CD4-positive, CD25-positive, alpha-beta regulatory T cell (primary cell): Measurements from ENCODE around the gene SUSD4. TPM values are rescaled to one million over a fixed set of nuclear protein-coding genes. Genes with fewer than 3 reads are reported as not detected.
A peak's percentile ranks its signal among the peaks of the same experiment; 100 is the strongest.

Experiments used
- ATAC-seq, 2 donors: fragments of 150-1000 bp; cut with Tn5 transposase; one replicate each; pipeline ENCODE4 v1.10.0; 2021; ENCODE audit warnings: low read depth in 2 of 2, moderate number of reproducible peaks in 2 of 2, moderate library complexity in 1 of 2
- DNase-seq, 3 donors: peaks; one replicate each; pipeline versions ENCODE4 v3.0.0 to v3.0.0-alpha.2; 2012 to 2022; ENCODE audit warnings: mixed read lengths in 1 of 3
- H3K27ac ChIP-seq: one replicate; pipeline ENCODE4 v1.7.0; 2013; ENCODE audit warnings: mild to moderate bottlenecking, low read length; ENCODE audit not compliant: insufficient read depth, poor library complexity, severe bottlenecking
- H3K27me3 ChIP-seq: one replicate; pipeline ENCODE4 v1.7.0; 2013; ENCODE audit warnings: low read length; ENCODE audit not compliant: control insufficient read depth, insufficient read depth
- H3K36me3 ChIP-seq: one replicate; pipeline ENCODE4 v1.7.0; 2013; ENCODE audit warnings: mild to moderate bottlenecking, low read length, moderate library complexity; ENCODE audit not compliant: control insufficient read depth, insufficient read depth
- H3K4me1 ChIP-seq: 2 replicates; pipeline ENCODE4 v1.7.0; 2013; ENCODE audit warnings: mild to moderate bottlenecking, low read length; ENCODE audit not compliant: insufficient read depth, control insufficient read depth, poor library complexity, severe bottlenecking
- H3K4me3 ChIP-seq: one replicate; pipeline ENCODE4 v1.7.0; 2013; ENCODE audit warnings: low read depth, mild to moderate bottlenecking, low read length, moderate library complexity
- H3K9me3 ChIP-seq, 2 experiments: 1 replicate in 1 of 2; 2 replicates in 1 of 2; pipeline ENCODE4 v1.7.0; 2013; ENCODE audit warnings: low read length in 2 of 2, mild to moderate bottlenecking in 1 of 2, moderate library complexity in 1 of 2; ENCODE audit not compliant: control insufficient read depth in 2 of 2
- H3K27ac Mint-ChIP-seq, 3 donors: one replicate each; pipeline ENCODE4 v1.8.0; 2020 to 2022; ENCODE audit warnings: mild to moderate bottlenecking in 3 of 3, mixed read lengths in 3 of 3, moderate library complexity in 2 of 3
- H3K27me3 Mint-ChIP-seq: one replicate; pipeline ENCODE4 v1.8.0; 2022; ENCODE audit warnings: mild to moderate bottlenecking, mixed read lengths
- H3K36me3 Mint-ChIP-seq: one replicate; pipeline ENCODE4 v1.8.0; 2020; ENCODE audit warnings: mixed read lengths
- H3K4me1 Mint-ChIP-seq, 4 donors: one replicate each; pipeline ENCODE4 v1.8.0; 2020 to 2022; ENCODE audit warnings: mixed read lengths in 4 of 4, mild to moderate bottlenecking in 1 of 4
- H3K4me3 Mint-ChIP-seq, 4 donors: one replicate each; pipeline ENCODE4 v1.8.0; 2020 to 2022; ENCODE audit warnings: mild to moderate bottlenecking in 4 of 4, mixed read lengths in 4 of 4, moderate library complexity in 3 of 4
- H3K9me3 Mint-ChIP-seq, 7 donors: one replicate each; pipeline ENCODE4 v1.8.0; 2020 to 2022; ENCODE audit warnings: mixed read lengths in 7 of 7, mild to moderate bottlenecking in 3 of 7, moderate library complexity in 2 of 7
- polyA plus RNA-seq, 4 donors: library from polyadenylated mRNA; unstranded; fragments of 300-500 nt; fragmentation: Illumina TruSeq; gene quantifications; one replicate each; pipeline ENCODE4 v1.2.3, GENCODE V29; 2021
- total RNA-seq: library from RNA; stranded (reverse); gene quantifications from one replicate; pipeline ENCODE4 v1.2.3, GENCODE V29; 2022

The SUSD4 gene
- total and polyA plus RNA-seq, 5 donors from 2014 or later = 2.4 to 6.5 (median 5.0) TPM

DNA sequence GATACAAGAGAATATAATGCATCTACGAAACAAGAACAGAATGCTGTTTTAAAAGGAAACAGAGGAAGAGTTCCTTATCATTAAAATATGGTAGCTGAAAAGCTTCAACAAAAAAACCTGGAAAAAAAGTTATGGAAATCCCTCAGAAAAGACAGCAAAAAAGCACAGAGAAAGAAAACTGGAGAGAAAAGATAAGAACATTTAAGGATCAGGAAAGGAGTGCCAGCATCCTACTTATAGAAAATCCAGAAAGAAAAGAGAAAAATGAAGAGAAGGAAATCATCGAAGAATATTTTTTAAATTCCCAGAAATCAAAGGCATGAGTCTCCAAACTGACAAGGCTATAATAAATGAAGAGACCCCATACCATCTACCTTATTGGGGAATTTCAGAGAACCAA, 29.8 kb downstream of the SUSD4 start:
- Histone ChIP-seq H3K36me3 (no peaks in the 10 kb centered on the region), H3K4me1 (no peaks in the 10 kb centered on the region), H3K27me3 (no peaks in the 10 kb centered on the region), H3K9me3 (no peaks in the 10 kb centered on the region), H3K4me3 (no peak overlapping the region), H3K27ac (no peak overlapping the region)
- no peaks in the 10 kb centered on the region for H3K36me3 Mint-ChIP-seq
- H3K4me3 Mint-ChIP-seq = no peak overlapping the region
- DNase-seq (no peak), ATAC-seq (no peak)
- no peaks in the 10 kb centered on the region for H3K27me3 Mint-ChIP-seq
- peaks cover 0 to 2% (median 0%) of the 10 kb centered on the region in 7 donors for H3K9me3 Mint-ChIP-seq
- H3K27ac Mint-ChIP-seq = no peak overlapping the region
- H3K4me1 Mint-ChIP-seq = peaks cover 0 to 7% (median 3%) of the 10 kb centered on the region in 4 donors

DNA sequence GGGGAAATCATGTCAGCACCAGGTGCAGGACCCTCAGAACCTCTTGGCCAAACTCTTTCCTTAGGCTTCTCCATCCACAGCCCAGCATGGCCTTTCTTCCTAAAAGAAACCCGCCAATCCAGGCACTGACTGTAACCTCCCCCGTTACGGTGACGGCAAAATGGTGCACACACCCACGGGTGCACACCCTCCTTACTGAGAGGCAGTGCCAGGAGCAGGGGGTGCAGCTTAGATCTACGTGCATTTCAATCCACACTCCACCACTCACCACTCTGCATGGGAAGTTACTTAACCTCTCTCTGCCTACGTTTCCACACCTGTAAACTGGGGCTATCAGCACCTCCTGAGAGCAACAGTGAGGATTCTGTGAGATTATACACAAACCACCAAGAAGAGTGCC, 31.0 kb downstream of the SUSD4 start:
- no peaks in the 10 kb centered on the region for H3K4me1 ChIP-seq
- H3K36me3 ChIP-seq = no peaks in the 10 kb centered on the region
- Mint-ChIP-seq H3K27ac (no peak overlapping the region), H3K4me1 (peaks cover 0 to 7% (median 3%) of the 10 kb centered on the region in 4 donors), H3K36me3 (no peaks in the 10 kb centered on the region), H3K27me3 (no peaks in the 10 kb centered on the region), H3K4me3 (no peak overlapping the region), H3K9me3 (peaks cover 0 to 2% (median 0%) of the 10 kb centered on the region in 7 donors)
- no peak overlapping the region for H3K27ac ChIP-seq
- DNase-seq (no peak), ATAC-seq (no peak)
- no peaks in the 10 kb centered on the region for H3K9me3 ChIP-seq
- no peaks in the 10 kb centered on the region for H3K27me3 ChIP-seq
- no peak overlapping the region for H3K4me3 ChIP-seq

GRCh38 chr1:223331929-223332328, 32.0 kb downstream of the SUSD4 start:
- H3K4me1 Mint-ChIP-seq = peaks cover 0 to 7% (median under 1%) of the 10 kb centered on the region in 4 donors
- Histone ChIP-seq H3K27ac (no peak overlapping the region), H3K27me3 (no peaks in the 10 kb centered on the region), H3K36me3 (no peaks in the 10 kb centered on the region), H3K4me1 (no peaks in the 10 kb centered on the region), H3K4me3 (no peak overlapping the region), H3K9me3 (no peaks in the 10 kb centered on the region)
- no peak for ATAC-seq
- H3K36me3 Mint-ChIP-seq = no peaks in the 10 kb centered on the region
- no peak for DNase-seq
- H3K9me3 Mint-ChIP-seq = peaks cover 0 to 2% (median 0%) of the 10 kb centered on the region in 7 donors
- H3K27ac Mint-ChIP-seq = no peak overlapping the region
- no peak overlapping the region for H3K4me3 Mint-ChIP-seq
- H3K27me3 Mint-ChIP-seq = peaks cover 3% of the 10 kb centered on the region

DNA sequence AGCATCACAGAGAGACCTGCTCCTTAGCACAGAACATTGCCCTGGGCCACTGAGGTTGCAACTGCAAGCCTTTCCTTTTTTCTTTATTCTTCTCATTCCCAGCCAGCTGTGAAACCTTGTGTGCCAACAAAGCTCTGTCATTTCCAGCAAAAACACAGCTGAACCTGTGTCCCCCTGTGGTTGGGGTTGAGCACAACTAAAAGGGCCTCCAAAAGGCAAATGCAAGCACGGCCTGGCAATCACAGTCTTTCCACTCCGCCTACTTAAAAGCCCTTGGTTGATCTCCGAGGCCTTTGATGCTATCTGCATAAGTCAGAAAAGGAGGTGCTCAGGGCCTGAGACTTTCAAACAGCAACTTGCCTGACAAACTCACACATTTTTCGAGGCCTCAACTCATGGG, 32.7 kb downstream of the SUSD4 start:
- DNase-seq (no peak), ATAC-seq (no peak)
- Histone ChIP-seq H3K4me1 (no peaks in the 10 kb centered on the region), H3K4me3 (no peak overlapping the region), H3K36me3 (no peaks in the 10 kb centered on the region), H3K9me3 (no peaks in the 10 kb centered on the region), H3K27me3 (no peaks in the 10 kb centered on the region), H3K27ac (no peak overlapping the region)
- Mint-ChIP-seq H3K4me1 (peaks cover 0 to 7% (median under 1%) of the 10 kb centered on the region in 4 donors), H3K27ac (no peak overlapping the region), H3K9me3 (peaks cover 0 to 2% (median 0%) of the 10 kb centered on the region in 7 donors), H3K36me3 (no peaks in the 10 kb centered on the region), H3K27me3 (peaks cover 5% of the 10 kb centered on the region), H3K4me3 (no peak overlapping the region)

- Mint-ChIP-seq H3K9me3 (peaks cover 0 to 2% (median 0%) of the 10 kb centered on the region in 7 donors), H3K27me3 (peaks cover 5% of the 10 kb centered on the region), H3K36me3 (no peaks in the 10 kb centered on the region), H3K27ac (peak overlapping the region in 1 of 3 donors; percentile 65), H3K4me3 (no peak overlapping the region), H3K4me1 (peaks cover 0 to 7% (median under 1%) of the 10 kb centered on the region in 4 donors)
- no peak overlapping the region for H3K4me3 ChIP-seq
- no peaks in the 10 kb centered on the region for H3K4me1 ChIP-seq
- no peaks in the 10 kb centered on the region for H3K36me3 ChIP-seq
- no peaks in the 10 kb centered on the region for H3K9me3 ChIP-seq
- H3K27ac ChIP-seq = no peak overlapping the region
- H3K27me3 ChIP-seq = no peaks in the 10 kb centered on the region
- DNase-seq (no peak), ATAC-seq (no peak)
Measured at GRCh38 chr1:223330466-223330865, 33.5 kb downstream of the SUSD4 start.

DNA sequence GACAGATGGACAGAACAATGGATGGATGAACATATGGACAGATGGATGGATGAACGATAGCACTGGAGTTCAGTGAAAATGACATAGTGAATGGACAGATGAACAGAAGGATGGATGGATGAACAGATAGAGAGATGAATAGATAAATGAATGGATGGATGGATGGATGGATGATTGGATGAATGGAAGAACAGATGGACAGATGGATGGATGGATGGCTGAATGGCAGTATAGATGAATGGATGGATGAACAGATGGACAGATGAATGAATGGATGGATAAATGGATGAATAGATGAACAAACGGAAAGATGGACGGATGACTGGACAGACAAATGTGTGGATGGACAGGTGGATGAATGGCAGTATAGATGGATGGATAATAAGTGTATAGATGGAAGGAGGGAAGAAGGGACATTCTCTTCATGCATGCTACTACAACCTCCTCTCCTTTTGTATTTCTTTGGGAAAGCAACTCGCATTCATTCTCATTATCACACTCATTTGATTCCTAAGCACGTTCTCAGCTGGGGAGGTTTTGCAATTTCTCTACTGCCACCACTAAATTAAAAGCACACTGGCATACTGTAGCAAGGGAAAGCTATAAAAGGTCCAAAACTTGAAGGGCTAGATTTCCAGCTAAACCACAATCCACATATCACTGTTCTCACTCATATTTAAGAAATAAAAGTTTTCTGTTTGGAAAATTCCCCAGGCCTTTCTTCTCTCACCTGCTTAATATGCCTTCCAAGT, 34.1 kb downstream of the SUSD4 start:
- Mint-ChIP-seq H3K9me3 (peaks cover 0 to 2% (median 0%) of the 10 kb centered on the region in 7 donors), H3K4me3 (no peak overlapping the region), H3K4me1 (peaks cover 0 to 7% (median under 1%) of the 10 kb centered on the region in 4 donors), H3K27ac (peak overlapping the region in 1 of 3 donors; percentile 65), H3K36me3 (no peaks in the 10 kb centered on the region), H3K27me3 (peaks cover 5% of the 10 kb centered on the region)
- H3K4me3 ChIP-seq = no peak overlapping the region
- H3K4me1 ChIP-seq = no peaks in the 10 kb centered on the region
- no peak overlapping the region for H3K27ac ChIP-seq
- H3K36me3 ChIP-seq = no peaks in the 10 kb centered on the region
- no peaks in the 10 kb centered on the region for H3K9me3 ChIP-seq
- H3K27me3 ChIP-seq = no peaks in the 10 kb centered on the region
- ATAC-seq (no peak), DNase-seq (no peak)

GRCh38 chr1:223329252-223329651, 34.7 kb downstream of the SUSD4 start:
- Mint-ChIP-seq H3K4me3 (no peak overlapping the region), H3K36me3 (no peaks in the 10 kb centered on the region), H3K9me3 (peaks cover 0 to 2% (median 0%) of the 10 kb centered on the region in 7 donors), H3K4me1 (peaks cover 0 to 7% (median 2%) of the 10 kb centered on the region in 4 donors), H3K27me3 (peaks cover 5% of the 10 kb centered on the region), H3K27ac (no peak overlapping the region)
- H3K27ac ChIP-seq = no peak overlapping the region
- ATAC-seq (no peak), DNase-seq (no peak)
- no peak overlapping the region for H3K4me3 ChIP-seq
- H3K9me3 ChIP-seq = no peaks in the 10 kb centered on the region
- H3K36me3 ChIP-seq = no peaks in the 10 kb centered on the region
- no peaks in the 10 kb centered on the region for H3K4me1 ChIP-seq
- H3K27me3 ChIP-seq = no peaks in the 10 kb centered on the region

- H3K27ac Mint-ChIP-seq = peak overlapping the region in 1 of 3 donors; percentile 24
- H3K9me3 ChIP-seq = no peaks in the 10 kb centered on the region
- H3K27ac ChIP-seq = no peak overlapping the region
- H3K4me1 ChIP-seq = no peaks in the 10 kb centered on the region
- no peak overlapping the region for H3K4me3 Mint-ChIP-seq
- H3K9me3 Mint-ChIP-seq = peaks cover 0 to 2% (median 0%) of the 10 kb centered on the region in 7 donors
- H3K36me3 ChIP-seq = no peaks in the 10 kb centered on the region
- H3K27me3 Mint-ChIP-seq = peaks cover 5% of the 10 kb centered on the region
- no peaks in the 10 kb centered on the region for H3K27me3 ChIP-seq
- ATAC-seq (no peak), DNase-seq (no peak)
- peaks cover 0 to 14% (median 5%) of the 10 kb centered on the region in 4 donors for H3K4me1 Mint-ChIP-seq
- H3K4me3 ChIP-seq = no peak overlapping the region
- no peaks in the 10 kb centered on the region for H3K36me3 Mint-ChIP-seq
Measured at GRCh38 chr1:223328566-223328965, 35.4 kb downstream of the SUSD4 start.
